Epithelial cell of prostate (primary cell): ENCODE results near the gene EPHB1.

Experiments used
- DNase-seq: peaks from one replicate; pipeline ENCODE4 v3.0.0-alpha.2; 2011; ENCODE audit warnings: low read depth, low spot score
- H3K27ac ChIP-seq: fragments of 450-650 bp; 2 replicates; pipeline ENCODE4 v1.5.1; 2017; ENCODE audit warnings: mild to moderate bottlenecking

EPHB1 gene

DNA sequence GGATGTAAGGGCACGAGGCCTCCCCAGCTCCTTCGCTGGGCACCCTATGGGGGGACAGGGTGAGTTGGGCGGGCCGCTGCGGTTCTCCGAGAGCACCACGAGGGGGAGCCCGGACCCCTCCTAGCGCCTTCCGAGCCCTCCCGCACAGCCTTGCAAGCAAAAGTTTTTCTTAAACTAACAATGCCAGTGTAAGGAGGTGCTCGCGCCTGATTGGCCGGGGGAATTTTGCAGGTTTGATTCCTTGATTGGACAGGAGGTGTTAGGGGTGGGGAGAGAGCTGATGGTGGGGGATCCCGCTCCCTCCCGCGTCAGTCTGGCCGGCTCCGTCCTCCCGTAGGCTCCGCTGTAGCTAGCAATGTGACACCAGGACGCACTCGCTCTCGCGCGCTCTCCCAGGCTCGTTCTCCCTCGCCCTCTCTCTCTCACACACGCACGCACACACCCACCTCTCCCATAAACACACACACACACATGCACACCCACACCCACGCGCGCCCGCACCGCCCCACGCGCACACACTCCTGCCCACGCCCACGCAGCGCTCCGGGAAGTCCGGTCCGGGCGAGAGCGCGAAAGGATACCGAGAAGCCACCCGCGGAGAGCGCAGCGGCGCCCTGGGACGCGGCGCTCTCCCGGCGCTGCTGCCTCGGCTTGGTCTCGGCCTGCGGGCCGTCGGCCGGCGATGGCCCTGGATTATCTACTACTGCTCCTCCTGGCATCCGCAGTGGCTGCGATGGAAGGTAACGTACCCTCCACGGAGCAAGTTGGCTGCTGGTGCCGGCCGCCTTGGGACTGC lies at the start of gene EPHB1:
Gene EPHB1, plus strand, starts transcription at position 311 of the 796 bp plus-strand sequence.
- DNase-seq: peak; percentile 44
- H3K27ac ChIP-seq: no peak within 1 kb of the TSS

DNA sequence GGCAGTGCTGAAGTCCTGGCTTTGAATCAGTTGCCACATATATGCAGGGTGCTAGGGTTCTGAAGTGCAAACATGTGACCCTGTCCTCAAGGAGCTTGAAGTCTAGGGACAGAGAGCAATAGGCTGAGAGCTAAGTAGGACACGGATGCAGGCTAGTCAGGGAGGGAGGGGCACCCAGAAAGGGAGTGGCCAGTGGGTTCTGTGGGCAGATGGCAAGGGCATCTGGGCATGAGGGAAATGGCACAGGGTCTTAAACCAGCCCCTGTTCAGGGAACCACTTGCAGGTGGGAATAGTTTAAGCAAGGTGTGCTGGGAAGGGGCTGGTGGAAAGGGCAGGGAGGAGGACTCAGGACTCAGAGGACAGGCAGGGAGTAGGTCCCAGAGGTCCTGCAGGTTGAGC lies 46.4 kb upstream of the EPHB1 start:
- no peak overlapping the region for H3K27ac ChIP-seq
- no peak for DNase-seq

DNA sequence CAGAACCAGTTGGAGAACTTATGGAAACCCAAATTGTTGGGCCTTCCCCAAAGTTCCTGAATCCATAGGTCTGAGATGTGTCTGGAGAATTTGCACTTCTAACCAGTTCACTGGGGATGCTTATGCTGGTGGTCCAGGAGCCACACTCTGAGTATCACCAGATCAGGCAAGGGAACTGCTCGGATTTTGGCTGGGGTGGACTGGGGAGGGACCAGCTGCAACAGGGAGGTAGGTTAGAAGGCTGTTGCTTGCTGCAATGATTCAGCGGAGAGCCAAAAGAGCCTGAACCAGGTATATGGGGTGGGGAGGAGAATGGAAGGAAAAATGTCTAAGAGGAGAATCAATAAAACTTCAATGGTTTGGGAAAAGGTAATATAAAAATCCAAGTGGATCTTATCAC lies 45.9 kb upstream of the EPHB1 start:
- no peak overlapping the region for H3K27ac ChIP-seq
- no peak for DNase-seq

GRCh38 chr3:134749802-134750553 lies 45.1 kb upstream of the EPHB1 start:
- no peak overlapping the region for H3K27ac ChIP-seq
- DNase-seq: no peak

DNA sequence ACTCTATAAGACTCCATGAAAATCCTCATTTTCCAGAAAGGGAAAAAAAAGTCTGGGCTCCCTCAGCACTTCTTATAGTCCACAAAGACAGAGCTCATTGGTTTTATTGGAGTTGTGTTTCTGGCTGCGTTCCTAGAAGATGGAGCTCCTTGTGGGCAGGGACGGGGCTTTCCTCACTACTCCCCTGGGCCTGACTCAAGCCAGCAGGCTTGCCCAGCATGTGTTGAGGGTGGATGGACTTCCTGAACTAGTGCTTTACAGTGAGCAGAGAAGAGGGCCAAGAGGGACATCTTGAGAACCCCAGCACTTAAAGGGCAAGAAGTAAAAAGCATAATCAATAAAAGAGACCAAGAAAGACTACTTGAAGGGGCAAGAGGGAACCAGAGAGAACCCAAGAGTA lies 43.2 kb upstream of the EPHB1 start:
- no peak for DNase-seq
- H3K27ac ChIP-seq: no peak overlapping the region

GRCh38 chr3:134752761-134753461 lies 42.1 kb upstream of the EPHB1 start:
- no peak overlapping the region for H3K27ac ChIP-seq
- no peak for DNase-seq

- DNase-seq: no peak
- no peak overlapping the region for H3K27ac ChIP-seq
Measured at GRCh38 chr3:134753999-134754742, 40.9 kb upstream of the EPHB1 start.

- DNase-seq: no peak
Measured at GRCh38 chr3:134754768-134755559, 40.1 kb upstream of the EPHB1 start.

DNA sequence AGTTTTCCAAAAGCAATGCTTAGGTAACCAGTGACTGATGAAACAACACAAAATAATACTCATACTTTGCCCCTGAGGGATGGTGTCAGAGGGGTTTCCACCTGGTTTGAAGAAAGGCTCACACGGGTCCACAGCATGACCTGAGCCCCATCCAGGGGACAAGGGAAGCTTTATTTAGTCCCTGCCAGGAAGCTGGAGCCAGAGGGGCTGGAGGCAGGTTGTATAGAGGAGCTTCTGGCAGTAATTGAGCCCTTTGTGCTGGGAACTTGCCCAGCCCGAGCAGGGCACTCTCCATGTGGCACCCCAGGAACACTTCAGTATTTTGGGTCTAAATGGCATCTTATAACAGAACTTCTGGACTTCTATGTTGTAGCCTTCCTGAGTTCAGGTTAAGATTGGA lies 39.2 kb upstream of the EPHB1 start:
- no peak for DNase-seq

More at GRCh38 chr3:134754768-134755559, 40.1 kb upstream of the EPHB1 start:
- no peak overlapping the region for H3K27ac ChIP-seq

DNA sequence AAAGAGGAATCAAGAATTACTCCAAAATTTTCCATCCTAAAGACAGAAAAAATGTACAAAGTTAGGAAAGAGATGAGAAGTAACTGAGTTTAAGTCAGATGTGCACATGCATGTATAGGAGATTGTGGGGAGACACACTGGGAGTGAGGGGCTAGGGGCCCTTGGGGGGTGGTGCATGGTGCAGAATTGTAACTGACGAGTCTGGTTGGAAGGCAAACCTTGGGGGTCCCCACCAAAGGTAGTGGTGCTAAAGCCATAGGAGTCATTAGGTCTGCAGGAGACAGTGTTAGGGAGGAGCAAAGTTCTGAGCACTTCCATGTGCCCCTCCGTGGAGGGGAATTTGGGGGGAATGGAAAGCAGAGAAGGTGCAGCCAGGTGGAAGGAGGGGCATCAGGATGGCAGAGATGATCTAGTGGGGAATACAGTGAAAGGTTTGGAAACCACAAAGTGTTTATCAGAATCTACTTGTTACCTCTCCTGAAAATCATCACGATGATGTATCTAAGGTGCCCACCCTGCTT lies 37.5 kb upstream of the EPHB1 start:
- no peak for DNase-seq
- no peak overlapping the region for H3K27ac ChIP-seq

More for the DNA sequence above, 39.2 kb upstream of the EPHB1 start:
- H3K27ac ChIP-seq: no peak overlapping the region

- no peak for DNase-seq
- H3K27ac ChIP-seq: no peak overlapping the region
Measured at GRCh38 chr3:134761213-134761612, 33.8 kb upstream of the EPHB1 start.

DNA sequence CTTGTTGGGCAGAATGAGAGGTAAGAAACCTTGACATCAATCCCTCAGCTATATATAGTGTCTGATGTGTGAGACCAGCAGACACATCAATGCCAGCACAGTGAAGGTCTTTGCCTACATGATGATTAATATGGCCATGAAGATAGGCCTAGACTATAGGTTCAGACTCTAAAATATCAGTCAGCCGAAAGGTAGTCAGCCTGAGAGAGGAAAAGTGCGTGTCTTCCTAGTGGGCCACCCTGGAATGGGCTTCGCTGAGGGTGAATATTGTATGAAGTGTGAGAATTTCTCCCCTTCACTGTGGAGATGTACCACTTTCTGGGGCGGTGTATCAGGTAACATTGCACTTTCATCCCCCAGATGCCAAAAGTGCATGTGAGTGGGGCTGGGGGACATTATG lies 33.0 kb upstream of the EPHB1 start:
- no peak overlapping the region for H3K27ac ChIP-seq
- no peak for DNase-seq

- H3K27ac ChIP-seq: no peak overlapping the region
- DNase-seq: no peak
Measured at GRCh38 chr3:134765468-134765867, 29.6 kb upstream of the EPHB1 start.

GRCh38 chr3:134766290-134766689 lies 28.8 kb upstream of the EPHB1 start:
- no peak overlapping the region for H3K27ac ChIP-seq

DNA sequence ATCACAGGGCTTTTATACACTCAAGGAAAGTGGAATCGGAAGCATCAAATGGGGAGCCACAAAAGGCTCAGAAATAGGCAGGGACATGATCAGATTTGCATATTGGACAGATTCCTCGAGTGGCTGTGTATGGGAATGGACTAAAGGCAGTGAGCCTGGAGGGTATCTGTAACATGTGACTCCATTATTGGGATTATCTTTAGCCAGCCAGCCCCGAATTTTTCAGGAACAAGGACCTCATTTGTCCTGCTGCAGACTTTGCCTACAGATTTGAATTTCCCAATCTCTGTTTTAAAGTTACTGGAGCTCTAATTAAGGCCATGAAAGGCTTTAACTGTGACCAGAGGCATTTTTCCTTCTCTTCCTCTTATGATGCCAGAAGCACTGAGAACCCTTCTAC lies 26.9 kb upstream of the EPHB1 start:
- DNase-seq: no peak
- H3K27ac ChIP-seq: no peak overlapping the region

More at GRCh38 chr3:134766290-134766689, 28.8 kb upstream of the EPHB1 start:
- DNase-seq: no peak

GRCh38 chr3:134768837-134769236 lies 26.2 kb upstream of the EPHB1 start:
- DNase-seq: no peak
- no peak overlapping the region for H3K27ac ChIP-seq

DNA sequence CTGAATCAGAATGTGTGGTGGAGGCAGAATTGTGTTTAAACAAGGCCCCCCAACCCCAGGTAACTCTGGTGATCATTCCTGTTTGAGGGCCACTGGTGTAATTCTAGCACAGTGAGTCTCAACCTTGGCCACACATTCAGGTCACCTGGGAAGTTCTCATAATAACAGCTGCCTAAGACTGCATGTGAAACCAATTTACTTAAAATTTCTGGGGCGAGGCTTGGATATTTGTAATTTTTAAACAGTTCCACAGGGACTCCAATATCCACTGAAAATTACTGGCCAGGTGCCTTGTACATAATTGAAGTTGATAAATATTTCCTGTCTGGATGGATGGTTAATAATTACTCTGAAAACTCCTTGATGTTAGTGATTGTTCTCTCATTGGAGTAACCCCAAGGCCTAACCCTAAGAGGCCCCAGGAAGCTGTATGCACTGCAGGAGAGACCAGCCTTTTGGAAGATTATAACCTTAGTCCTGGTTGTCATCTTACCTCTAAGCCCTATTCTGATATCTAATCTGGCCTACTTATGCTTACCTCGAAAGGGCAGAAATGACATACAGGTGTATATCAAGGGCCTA lies 25.7 kb upstream of the EPHB1 start:
- no peak overlapping the region for H3K27ac ChIP-seq
- no peak for DNase-seq

DNA sequence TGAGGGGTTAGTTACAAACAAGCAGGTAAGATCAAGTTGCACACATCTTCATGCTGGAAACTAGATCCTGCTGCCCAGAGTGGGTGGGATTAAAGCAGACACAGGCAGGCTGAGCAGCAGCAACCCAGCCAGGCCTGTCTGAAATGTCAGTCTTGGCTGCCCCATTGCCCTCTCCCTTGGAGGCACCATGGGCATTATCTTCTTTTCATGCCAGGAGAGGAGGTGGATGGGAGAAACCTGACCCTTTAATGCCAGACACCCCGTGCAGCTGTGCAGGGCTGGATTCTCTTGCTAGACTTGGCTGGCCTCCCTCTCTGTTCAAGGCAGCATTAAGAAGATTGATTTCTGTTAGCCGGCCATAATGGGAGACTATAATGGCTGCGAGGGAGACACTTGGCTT lies 23.0 kb upstream of the EPHB1 start:
- H3K27ac ChIP-seq: no peak overlapping the region
- no peak for DNase-seq

- no peak overlapping the region for H3K27ac ChIP-seq
- DNase-seq: no peak
Measured at GRCh38 chr3:134772591-134772990, 22.5 kb upstream of the EPHB1 start.
